Occipital lobe (tissue), 2 donors: Measurements from ENCODE around the gene ANKMY1. TPM values are rescaled to one million over a fixed set of nuclear protein-coding genes. Genes with fewer than 3 reads are reported as not detected.
"Not testable (repeated sequence)": the region's sequence is repeated elsewhere in the genome, so short reads cannot be mapped to it uniquely, and the experiment has no call there.

Experiments used
- DNase-seq: peaks from one replicate; lab custom pipeline; 2025; lab: John Stamatoyannopoulos, UW
- total RNA-seq: library from RNA; depleted of rRNA; stranded (reverse); fragments of >200 nt; gene quantifications from one replicate; pipeline ENCODE4 v1.2.3, GENCODE V29; 2014

The ANKMY1 gene
- total RNA-seq, 1 donor from 2014 or later, result 5.6 TPM

DNA sequence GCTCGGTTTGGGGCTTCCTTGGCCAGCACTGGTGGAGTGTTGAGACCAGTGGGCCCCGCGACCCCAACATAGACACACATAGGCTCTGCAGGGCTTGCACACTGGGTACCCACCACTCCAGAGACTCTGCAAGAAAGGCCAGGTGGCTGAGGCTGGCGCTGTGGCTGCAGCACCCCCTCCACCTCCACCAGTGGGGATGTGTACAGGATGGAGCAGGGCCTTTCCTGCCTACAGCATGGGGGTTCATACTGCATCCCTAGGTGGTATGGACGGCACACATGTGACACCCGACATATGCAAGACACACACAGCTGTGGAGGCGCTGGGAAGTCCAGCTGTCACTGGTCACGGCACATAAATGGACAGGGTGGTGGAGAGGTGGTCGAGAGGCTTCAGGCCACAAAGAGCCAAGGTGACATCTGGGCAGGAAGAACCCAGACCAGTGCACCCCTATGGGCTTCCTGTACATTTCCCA lies 11.8 kb upstream of the ANKMY1 start:
- DNase-seq, result no peak

DNA sequence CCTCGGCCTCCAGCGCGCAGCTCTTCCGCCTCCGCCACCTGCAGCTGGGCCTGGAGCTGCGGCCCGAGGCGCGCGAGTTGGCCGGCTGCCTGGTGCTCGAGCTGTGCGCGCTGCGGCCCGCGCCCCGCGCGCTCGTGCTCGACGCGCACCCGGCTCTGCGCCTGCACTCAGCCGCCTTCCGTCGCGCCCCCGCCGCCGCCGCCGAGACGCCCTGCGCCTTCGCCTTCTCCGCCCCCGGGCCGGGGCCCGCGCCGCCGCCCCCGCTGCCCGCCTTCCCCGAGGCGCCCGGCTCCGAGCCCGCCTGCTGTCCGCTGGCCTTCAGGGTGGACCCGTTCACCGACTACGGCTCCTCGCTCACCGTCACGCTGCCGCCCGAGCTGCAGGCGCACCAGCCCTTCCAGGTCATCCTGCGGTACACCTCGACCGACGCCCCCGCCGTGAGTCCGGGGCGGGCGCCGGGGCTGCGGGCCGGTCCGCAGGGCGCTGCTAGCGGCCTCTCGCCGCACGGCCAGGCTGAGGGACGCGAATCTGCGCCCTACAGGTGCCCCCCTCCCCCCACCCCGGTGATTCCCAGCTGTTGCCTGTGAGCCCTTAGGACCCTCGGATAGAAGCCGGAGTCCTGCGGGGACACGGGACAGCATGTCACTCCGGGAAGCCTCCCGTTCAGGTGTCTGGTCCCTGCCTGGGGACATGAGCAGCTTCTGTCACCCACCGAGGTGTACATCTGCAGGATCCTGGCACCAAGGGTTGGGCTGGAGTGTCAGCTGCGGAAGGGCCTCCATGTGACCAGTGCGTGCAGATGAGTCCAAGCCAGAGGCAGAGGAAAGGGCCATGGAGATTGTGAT lies 11.1 kb upstream of the ANKMY1 start:
- peak; percentile 39 for DNase-seq

DNA sequence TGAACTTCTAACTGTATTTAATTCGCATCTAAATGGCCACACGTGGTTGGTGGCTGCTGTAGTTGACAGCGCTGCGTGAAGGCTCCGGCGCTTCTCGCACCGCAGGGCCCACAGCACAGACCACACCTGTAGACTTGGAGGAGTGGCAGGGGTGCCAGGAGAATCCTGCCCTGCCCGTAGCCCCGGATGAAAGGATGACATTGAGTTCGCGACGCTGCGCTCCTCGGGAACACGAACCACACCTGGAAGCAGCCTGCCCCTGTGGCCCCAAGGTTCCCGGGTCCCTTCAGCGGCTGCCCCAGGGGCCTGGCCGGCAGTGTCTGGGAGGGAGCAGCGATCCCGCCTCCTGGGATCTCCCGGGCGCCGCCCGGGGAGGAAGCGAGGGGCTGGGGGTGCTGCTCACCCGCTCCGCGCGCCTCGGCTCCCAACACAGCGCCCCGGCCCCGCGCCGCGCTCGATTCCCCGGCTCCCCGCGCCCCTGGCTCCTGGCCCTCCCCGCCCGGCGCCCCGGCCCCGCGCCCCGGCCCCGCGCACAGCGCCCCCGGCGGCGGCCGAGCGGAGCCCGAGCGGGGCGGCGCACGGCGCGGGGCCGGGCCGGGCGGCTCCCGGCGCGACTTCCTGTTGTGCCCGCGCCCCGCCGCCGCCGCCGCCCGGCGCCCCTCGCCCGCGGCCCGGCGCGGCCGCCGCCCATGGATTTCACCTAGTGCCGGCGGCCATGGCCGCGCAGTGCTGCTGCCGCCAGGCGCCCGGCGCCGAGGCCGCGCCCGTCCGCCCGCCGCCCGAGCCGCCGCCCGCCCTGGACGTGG lies 10.3 kb upstream of the ANKMY1 start, which contains the start of gene RNPEPL1:
Gene RNPEPL1 (plus strand): TSS at position 613 of the 806 bp plus-strand sequence. CDS start 103 bp downstream, at position 716.
- no peak for DNase-seq

DNA sequence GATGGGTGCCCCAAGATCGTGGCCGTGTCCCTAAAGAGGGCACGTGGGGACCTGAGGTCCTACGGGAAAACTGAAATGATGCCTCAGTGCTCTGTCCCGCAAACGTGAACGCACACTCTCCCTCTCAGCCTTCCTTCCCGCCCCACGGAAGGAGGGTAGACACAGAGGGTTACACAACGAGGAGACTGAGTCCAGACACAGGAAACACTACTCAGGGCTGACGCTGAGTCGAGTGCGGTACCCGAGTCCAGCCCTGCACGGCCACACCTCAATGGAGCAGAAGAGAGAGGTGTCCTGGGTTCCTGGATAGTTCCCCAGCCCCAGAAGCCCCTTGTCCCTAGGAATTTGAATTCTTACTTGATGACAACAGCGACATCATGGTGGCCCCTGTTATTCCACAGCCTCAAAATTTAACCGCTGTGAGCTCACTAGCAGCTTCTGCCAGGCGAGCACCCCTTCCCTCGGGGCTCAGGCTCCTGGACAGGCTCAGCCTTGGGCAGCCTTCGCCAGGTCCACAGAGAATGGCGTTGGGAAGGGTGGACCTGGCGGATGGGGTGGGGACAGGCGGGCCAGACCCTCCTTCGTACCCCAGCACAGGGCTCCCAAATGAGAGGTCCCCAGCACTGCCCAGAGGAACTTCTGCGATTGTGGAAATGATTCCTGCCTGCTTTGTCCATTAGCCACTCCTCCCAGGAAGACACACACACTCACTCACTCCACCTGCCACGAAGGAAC lies 9.5 kb upstream of the ANKMY1 start:
- DNase-seq, result no peak

DNA sequence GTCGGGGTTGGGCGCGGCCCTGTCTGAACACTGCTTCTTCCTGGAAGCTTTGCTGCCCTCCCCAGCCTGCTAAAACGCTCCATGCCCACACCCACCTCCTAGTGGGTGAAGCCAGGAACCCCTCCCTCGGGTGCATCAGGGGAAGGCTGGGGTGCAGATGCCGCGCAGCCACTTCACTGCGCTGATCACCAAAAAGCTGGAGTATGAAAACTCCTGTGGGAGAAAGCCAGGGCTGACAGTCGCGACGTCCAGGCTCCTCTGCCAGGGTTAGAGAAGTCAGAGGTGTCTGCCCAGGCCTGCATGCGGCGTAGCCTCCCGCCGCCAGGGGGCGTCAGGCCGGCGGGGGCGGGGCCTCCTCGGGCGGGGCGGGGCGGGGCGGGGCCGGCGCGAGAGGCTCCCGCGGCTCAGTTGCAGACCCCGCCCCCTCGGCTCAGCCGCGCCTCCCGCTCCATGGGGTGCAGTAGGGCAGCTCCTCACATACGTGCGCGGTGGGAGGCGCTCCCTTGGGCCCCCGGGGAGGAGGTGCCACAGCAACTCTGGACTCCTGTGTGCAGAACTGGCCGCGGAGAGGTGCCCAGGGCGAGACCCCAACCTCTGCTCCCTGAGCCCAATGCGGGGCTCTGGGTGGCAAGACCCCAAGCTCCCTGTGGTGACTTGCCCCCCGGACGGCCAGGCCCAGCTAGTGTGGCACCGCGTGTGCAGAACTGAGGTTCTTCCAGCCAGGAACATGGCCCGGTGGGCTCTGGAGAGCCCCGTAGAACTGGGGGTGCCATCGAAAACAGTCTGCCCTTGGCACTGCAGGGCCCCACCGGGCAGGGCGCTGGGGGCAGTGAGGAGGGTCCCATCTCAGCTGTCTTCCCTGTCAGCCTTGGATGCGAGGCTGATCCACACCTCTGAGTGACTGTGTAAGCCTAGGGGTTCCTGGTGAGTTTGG lies 8.7 kb upstream of the ANKMY1 start:
- DNase-seq, result peak; percentile 80

DNA sequence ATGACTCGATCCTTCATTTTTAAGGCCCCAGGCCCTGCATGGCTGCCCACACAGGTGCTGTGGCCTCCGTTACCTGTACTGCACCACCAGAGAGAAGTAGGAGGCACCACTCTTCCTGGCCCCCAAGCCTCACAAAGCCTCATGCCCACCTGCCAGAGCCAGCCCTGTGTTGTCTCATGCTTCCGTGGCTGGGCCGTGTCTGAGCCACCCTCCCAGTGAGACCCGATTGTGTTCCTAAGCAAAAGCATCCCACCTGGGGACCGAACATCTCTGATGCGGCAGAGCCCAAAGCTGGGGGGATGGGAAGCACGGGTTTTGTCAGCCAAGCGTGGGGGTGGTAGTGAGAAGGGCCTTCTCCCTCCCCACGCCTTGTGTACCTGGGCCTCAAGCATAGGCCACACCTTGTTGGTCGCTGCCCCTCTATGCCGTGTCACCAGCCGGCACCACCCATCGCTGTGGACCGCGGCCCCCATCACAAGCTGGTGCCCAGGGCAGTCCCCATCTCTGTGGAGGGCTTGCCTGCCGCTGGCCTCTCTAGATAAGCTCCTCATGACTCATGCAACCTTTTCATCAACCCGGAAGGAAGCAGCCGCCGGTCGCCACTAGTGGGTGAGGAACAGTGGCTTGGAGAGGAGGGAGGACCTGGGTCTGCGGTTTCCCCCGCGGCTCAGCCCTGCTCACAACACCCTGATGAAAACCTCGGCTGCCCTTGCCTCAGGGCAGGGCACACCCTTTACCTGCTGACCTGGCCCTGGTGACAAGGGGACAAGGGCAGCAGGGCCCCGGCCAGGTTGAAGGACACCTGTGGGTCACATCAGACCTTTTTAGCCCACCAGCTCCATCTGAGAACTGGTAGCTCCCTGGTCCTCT lies 7.8 kb upstream of the ANKMY1 start:
- DNase-seq, result no peak

DNA sequence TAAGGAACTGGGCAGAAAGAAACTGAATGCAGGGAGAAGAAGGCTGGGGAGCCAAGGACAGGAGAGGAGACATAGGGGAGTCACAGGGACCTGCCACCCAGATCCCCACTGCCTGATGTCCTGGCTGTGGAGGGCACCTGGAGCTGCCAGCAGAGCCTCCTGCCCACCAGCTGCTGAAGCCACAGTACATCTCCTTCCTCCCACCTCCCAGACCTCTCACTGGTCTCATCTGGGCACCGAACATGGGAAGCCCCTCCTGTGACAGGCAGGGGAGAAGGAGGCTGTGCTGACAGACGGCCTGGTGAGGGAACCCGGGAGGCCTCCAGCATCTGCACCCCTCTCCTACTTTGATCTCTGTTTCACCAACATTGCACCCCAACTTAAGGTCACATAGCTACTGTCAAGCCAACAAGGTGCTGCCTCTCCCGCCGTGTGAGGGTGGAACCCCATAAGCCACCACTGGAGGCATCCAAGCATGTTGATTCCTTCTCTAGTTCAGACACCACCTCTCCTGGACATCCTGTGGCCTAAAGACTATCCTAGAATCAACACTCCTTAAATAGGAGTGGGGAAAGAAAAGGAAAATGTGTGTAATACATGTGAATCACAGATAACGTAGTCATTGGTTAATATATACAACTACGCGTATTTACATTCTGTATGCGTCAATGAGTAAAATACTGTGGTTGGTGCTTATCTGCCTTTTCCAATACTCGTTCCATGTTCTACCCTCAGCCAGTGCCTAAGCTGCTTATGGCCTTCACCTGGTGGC lies 7.0 kb upstream of the ANKMY1 start:
- DNase-seq, result no peak

DNA sequence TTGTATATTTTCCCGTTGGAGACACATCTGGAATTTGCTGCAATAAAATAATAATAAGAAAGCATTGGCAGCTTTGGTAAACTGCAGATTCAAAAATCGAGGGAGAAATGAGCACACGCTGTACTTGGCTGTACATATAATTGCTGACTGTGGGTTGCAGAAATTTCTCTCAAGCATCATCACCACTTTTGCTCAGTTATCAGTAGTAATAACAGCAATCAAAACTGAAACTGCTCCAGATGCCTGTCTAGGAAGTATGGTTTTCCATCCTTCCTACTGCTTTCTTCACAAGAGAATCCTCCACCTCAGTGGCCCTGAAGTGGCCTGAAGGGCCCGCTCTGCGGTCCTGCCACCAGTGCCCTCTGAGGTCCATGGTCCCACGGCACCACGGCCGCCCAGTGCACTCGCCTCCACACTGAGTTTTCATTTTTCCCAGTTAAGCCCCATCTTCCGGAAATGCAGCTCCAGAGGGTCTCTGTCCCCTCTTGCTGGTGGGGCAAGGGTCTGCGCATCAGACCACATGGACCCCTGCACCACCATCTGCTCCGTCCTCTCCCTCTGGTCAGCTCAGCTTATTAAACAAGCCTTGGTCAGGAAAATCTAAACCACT lies 6.3 kb upstream of the ANKMY1 start:
- DNase-seq, result no peak

DNA sequence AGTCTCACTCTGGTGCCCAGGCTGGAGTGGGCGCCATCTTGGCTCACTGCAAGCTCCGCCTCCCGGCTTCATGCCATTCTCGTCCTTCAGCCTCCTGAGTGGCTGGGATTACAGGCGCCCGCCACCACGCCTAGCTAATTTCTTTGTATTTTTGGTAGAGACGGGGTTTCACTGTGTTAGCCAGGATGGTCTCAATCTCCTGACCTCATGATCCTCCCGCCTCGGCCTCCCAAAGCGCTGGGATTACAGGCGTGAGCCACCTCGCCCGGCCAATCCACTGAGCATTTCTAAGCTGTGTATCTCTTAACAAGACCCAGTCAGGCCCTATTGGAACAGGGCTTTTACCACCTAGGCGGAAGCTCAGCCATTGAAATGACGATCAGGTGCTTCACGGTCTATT lies 5.4 kb upstream of the ANKMY1 start:
- DNase-seq, result not testable (repeated sequence)

DNA sequence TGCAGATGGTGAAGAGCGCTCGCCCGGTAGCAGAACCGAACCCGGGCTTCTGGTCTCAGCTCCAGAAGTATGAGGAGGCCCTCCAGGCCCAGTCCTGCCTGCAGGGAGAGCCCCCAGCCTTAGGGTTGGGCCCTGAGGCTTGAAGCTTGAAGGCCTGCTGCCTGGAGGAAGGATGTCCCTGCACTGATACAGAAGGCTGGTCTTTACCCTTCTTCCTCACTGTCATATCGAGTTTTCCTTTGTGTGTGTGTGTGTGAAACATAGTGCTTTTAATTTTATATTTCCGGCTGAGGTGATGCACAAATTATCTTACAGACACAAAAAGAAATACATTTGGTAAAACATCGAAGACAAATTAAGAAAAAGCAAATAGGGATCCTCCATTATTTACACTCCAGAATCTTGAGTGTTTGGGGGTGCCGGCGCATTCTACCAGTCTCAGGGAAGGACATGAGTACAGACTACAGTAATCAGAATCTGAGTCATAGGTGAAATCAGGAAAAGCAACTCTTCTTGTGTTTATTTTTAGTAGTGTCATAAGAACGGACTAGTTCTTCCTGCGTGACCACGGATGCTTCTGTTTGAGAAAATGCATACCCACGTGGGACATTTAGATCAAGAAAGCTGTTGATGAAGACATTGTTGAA lies 3.7 kb upstream of the ANKMY1 start:
- no peak for DNase-seq

DNA sequence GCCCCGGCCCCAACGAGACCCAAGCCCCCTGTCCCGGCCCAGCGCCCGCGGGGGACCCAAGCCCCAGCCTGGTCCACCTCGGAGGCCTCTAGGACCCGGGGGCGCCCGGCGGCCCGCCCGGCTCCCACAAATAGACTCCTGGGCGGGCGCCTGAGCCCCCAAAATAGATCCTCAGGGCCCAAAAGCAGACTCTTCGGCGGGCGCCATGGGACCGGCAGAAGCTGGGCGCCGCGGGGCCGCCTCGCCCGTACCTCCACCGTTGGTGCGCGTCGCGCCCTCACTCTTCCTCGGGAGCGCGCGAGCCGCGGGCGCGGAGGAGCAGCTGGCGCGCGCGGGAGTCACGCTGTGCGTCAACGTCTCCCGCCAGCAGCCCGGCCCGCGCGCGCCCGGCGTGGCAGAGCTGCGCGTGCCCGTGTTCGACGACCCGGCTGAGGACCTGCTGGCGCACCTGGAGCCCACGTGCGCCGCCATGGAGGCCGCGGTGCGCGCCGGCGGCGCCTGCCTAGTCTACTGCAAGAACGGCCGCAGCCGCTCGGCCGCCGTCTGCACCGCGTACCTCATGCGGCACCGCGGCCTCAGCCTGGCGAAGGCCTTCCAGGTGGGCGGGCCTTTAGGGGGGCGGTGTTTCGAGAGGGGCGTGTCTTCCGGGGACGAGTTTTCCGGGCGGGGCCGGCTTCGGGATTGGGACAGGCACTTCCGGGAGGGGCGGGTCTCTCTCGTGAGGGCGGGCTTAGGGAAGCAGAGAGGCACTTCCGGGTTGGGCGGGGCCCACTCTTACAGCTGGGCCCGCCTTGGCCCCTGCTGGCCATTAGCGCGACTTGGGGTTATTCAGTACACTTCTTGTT lies 2.9 kb upstream of the ANKMY1 start:
- peak; percentile 98 for DNase-seq

DNA sequence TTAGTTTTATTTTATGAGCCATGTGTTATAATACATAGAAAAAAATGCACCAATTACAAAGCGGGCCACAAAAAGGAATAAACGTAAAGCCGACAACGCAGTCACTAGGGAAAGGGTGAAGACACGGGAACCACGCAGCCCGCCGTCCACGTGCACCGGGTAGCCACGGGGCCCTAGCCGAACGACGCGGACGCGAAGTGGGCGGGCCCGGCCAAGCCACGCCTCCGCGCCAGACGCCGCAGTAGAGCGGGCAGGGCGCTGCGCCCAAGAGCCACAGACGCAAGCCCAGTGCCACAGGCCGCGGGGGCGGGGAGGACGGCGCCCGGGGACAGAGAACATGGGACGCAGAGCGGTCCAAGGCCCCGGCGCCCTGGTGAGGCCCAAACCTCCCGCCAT lies 2.3 kb upstream of the ANKMY1 start, which contains the start of gene DUSP28:
Gene DUSP28 (plus strand): TSS at position 274 of the 396 bp plus-strand sequence. CDS start 328 bp downstream, outside the sequence.
- DNase-seq, result peak; percentile 86

DNA sequence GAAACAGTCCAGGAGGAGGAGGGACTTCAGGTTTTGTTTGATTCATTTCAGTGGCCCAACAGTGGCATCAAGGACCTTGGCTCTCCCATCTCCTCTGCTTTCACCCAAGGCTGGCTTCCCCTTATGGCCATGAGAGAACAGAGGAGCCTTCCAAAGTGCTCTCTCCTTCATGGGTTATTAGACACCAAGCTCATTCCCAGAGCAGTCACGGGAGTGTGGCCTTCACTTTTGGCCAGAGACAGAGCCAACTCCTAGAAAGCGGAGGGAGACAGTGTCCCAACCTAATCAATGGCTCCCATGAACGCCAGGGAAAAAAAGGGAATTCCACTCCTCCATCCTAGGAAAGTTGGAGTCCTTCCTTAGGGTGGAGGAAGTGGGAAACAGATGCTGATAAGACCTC lies 1.5 kb upstream of the ANKMY1 start:
- no peak for DNase-seq

DNA sequence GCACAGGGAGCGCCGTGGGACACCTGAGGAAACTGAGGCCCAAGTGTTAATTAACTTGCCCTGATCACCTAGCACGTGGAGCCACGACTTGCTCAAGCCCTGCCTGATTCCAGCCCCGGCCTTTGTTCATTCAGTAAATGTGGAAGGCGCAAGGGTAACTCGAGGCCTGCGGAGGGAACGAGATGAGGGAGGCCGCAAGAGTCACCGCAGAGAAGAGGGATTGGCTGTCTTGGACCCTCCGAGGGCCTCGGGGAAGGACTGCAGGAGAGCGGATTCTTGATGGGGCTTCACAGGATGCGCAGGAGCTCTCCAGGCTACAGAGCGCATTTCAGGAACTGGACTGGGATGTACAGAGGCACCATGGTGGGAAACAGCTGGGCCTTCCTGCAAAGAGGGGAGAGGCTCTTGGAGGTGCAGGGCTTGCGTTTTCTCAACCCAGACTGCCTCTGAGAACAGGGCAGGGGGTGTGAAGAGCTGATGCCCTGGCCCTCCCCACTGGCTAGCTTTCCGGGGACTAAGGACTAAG lies 511 bp upstream of the ANKMY1 start:
- no peak for DNase-seq

DNA sequence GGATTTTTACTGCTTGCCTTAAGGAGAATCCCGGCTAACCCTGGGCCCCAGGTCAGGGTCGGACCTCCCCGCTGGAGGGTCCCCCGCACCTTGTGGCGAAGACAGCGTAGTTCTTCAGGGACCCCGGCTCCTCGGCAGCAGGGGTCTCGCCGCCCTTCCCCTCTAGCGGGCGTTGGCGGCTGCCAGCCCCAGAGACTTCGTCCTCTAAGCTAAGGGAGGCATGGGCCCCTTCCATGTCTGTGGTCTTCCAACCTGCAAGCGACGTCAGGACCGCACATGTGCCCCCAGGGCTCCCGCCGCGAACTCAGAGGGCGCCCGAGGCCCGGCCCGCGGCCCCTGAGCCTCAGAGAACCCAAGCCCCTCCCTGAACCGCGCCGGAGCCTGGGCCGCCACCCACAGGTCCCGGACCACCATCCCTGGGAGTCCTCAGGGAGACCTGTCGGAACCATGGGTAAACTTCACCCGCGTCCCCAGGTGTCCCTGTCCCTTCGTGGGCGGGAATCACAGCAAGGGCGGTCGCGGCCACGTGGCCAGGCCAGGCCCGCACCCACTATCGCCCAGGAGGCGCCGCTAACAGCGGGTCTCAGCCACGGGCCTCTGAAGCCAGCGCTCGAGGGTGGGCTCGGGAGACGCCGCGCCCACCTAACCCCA lies 562 bp downstream of the ANKMY1 start:
- no peak for DNase-seq

DNA sequence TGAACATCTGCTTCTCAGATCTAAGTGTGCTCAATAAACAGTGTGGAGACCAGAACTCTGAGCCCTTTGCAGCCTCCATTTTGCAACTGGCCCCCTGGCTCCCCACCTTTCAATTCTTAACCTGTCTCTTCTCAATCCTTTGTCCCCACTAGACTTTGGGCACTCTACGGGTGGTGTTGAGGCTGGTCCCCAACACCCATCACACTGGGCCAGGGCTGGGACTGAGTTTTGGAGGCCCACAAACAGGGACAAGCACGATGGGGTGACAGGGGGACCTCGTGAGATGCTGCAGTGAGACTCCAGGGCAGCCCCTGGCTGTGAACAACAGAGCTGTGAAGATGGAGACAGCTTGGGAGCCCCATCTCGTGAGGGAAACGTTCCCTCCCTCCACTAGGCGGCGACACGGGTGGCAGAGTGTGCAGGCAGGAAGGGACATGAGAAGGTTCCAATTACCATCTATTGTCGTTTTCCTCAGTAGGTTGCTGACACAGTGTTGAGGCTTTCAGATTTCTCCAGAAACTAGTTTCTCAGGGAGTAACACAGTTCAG lies 1.2 kb downstream of the ANKMY1 start:
- no peak for DNase-seq
